G401 (cell line): Measurements from ENCODE around the gene RASL11A. TPM values are rescaled to one million over a fixed set of nuclear protein-coding genes. Genes with fewer than 3 reads are reported as not detected.
A peak's percentile ranks its signal among the peaks of the same experiment; 100 is the strongest.
"Not testable (repeated sequence)": the region's sequence is repeated elsewhere in the genome, so short reads cannot be mapped to it uniquely, and the experiment has no call there.

Experiments
- DNase-seq: peaks from one replicate; pipeline ENCODE4 v3.0.0-alpha.2; 2015; ENCODE audit warnings: low spot score
- in situ Hi-C: cut with HindIII; loops from 2 replicates; pipeline ENCODE4 v1.10.0; 2016; ENCODE audit warnings: low sequenced_read_pairs, mixed read lengths
- total RNA-seq: library from RNA; depleted of rRNA; stranded (reverse); fragments of >200 nt; shearing (Covaris generic); gene quantifications from 2 replicates; pipeline ENCODE4 v1.2.3, GENCODE V29; 2014

RASL11A gene
- total RNA-seq, 1 experiment from 2014 or later = 5.8 TPM

DNA sequence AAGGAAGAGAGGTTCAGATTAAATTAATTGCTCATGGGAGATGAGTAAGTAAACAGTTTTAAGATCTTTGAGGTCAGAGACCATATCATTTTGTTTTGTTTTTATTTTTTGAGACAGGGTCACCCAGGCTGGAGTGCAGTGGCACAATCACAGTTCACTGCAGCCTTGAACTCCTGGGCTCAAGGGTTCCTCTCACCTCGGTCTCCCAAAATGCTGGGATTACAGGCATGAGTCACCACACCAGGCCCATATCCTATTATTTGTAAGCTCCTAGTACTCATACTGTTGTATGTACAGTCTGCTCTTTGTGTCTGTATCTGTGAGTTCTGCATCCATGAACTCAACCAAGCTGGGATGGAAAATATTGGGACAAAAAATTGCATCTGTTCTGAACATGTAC is 6.0 kb upstream of the RASL11A start:
- in situ Hi-C loops = no loop called here

DNA sequence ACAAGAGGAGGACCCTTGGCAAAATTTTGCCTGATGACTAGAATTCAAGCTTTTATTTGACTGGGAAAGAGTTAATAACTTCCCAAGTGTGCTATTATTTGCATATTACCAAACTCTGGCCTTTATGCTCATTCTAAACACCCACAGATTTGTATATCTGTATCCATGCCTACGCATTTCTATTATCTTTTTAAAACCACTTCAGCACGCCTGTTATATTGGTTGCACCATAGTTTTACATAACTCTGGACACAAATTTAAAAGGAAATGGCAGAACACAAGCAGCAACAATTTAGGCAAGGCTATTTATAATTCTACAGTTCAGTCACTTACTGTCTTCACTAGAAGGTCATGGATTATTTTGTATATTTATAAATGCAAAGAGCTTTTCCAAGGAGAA is 3.7 kb upstream of the RASL11A start:
- in situ Hi-C loops = no loop called here
- DNase-seq = no peak

More for the DNA sequence above, 6.0 kb upstream of the RASL11A start:
- no peak for DNase-seq

DNA sequence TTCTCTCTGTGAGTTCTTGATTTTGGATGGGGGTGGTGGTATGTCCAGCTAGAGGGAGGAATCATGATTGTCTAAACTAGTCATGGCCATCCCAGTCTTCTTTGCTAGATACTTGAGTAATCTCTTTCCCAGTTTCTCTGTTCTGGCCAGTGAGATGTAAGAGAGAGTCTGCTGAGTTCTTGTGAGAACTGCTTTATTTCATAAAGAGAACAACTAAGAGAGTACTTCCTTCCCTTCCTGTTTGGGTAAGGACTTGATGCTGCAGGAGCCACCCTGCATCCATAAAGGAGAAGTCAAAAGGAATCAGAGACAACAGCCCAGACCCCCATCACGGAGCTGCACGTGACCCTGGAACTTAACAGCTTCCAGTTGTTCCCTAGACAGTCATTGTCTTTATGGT is 3.0 kb upstream of the RASL11A start:
- in situ Hi-C loops = no loop called here
- no peak for DNase-seq

DNA sequence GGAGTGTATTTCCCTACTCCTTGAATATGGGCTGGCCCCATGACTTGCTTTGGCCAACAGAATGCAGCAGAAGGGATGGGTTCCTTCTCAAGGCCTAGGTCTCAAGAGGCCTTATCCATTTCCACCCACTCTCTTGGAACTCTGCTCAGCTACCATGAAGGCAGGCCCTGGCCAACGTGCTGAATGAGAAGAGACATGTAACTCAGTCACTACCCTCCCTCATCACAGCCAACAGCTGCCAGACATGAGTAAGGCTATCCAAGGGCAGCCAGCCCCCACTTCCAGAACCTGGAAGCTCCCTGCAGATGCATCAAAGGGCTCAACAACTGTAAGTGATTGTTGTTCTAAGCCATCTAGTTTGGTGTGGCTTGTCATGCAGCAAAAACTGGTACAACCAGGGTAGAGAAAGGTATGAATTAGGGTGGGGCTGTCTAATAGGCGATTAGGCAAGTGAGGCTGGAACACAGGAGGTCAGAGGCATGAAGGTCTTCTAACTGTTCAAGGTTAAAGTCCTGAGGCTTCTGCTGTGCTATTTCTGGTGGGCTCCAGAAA is 1.4 kb upstream of the RASL11A start:
- in situ Hi-C loops = no loop called here
- no peak for DNase-seq

DNA sequence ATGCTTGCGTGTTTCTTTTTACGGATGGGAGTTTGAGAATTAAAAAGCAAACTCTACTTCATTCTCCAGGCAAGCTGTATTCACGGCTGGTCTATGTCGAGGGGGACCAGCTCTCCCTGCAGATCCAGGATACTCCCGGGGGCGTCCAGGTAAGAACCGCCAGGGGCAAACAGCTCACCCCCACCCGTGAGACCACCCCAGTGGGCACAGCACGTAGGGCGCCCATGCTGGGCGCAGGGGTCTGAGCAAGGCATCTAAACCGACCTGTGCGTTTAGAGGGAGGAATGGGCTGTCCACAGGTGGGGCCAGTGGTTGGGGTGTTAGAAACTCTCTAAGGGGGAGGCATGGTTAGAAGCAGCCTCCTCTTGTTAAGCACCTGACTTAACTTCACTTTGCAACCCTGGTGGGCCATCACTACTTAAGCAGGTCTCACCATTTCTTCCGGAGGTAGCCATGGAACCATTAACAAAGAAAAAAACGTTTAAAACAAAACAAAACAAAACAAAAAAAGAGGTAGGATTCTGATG is 1.0 kb downstream of the RASL11A start:
- in situ Hi-C loops = no loop called here

DNA sequence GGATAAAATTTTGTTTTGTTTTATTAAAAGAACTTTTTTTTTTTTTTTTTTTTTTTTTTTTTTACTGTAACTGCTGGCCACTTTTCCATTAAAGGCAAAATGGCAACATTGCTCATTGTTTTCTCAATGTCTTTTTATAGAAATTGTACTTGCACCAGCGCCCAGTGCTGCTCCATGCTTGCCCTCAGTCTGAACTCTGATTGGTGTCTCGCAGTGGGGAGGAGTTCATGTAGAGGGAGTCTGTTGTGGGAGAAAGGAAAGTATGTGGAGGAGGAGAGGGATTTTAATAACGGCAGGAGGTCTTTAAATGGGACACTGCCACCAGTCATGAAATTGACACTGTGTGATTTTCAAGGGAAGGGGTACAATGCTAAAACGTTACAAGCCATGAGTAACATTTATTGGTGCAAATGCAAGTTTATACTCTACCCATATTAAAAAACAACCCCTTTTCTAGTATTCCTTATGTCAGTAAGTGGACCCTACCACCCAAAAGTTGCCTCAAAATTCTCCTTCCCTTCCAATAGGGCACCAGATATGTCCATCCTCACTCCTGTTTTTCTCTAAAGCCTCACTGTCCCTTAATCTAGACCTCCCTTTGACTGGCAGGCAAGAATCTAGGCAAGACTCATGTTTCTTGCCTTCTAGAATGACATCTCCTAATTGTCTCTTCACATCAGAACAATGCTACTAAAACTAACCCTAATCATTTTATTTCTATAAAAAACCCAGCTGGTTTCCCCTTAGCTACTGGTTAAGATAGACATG is 3.2 kb downstream of the RASL11A start:
- in situ Hi-C loops = no loop called here
- no peak for DNase-seq

More for the DNA sequence above, 1.0 kb downstream of the RASL11A start:
- no peak for DNase-seq

DNA sequence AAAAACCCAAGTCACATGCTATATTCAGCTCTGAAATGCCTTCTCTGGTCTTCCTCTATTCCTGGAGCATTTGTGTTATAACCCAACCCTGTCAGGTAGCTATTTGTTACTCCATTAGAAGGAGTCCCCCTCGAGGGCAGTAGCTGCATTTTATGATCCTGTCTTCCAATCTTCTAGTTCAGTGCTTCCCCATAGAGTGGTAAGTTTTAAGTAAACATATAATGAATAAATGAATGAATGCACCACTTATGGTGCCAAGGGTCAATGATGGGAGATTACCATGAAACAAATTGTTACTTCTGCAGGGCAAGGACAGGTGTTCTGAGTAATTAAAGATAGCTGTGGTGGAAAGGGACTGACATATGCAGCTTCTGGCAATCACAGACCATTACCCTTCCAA is 4.0 kb downstream of the RASL11A start:
- DNase-seq = peak; percentile 61
- in situ Hi-C loops = no loop called here

DNA sequence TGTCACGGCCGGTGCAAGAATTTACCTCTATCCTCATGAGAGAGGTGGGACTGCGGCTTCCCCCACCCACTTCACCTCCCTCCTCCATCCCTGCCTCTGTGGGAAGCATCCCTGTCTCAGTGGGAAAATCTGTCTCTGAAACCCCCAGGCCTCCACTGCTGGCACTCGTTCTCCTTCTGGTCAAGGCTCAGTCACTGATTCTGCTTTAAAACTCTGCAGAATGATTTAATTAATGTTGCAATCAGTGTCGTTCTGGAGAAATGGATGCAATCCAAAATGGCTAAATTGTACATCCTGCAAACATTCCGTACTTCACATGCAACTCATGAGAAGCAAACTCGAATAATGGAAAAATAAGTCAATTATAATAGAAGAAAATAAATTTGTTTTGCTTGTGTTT is 5.6 kb downstream of the RASL11A start:
- in situ Hi-C loops = no loop called here
- DNase-seq = no peak

DNA sequence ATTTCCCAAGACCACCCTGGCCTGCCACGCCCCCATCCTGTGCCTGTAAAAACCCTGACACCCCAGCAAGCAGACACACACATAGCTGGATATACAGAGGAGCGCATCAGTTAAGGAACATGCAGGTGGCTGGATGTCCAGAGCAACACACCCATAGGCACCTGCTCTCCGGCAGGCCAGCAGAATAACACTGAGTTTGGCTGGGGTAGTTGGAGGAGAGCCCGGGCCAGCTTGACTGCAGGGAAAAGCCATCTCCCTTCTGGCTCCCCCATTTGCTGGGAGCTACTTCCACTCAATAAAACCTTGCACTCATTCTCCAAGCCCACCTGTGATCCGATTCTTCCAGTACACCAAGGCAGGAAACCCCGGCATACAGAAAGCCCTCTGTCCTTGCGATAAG is 8.9 kb downstream of the RASL11A start:
- in situ Hi-C loops = no loop called here
- peak; percentile 83 for DNase-seq

DNA sequence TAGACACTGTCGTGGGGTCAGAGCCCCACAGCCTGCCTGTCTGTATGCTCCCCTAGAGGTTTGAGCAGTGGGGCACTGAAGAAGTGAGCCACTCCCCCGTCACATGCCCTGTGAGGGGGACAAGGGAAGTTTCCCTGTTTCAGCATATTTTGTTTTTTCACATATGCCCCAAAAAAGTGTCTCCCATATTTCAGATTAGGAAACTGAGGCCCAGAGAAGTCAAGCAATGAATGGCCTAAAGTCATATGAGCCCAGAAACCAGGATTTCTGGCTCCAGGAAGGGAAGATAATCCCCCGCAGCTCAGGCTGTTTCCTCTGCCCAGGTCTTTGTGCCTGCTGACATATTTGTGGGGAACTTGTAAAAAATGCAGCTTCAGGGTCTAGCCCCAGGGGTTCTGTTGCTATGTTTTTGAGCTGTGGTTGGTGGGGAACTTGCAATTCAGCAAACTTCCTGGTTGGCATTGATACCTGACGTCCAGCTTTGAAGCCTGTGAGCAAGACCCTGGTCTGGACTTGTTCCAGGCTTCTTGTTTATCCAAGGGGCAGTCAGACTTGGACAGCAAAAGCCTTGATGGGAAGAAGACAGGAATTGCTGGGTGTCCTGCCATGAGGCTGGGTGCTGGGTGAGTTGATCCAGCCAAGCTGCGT is 9.5 kb downstream of the RASL11A start:
- in situ Hi-C loops = no loop called here
- no peak for DNase-seq

DNA sequence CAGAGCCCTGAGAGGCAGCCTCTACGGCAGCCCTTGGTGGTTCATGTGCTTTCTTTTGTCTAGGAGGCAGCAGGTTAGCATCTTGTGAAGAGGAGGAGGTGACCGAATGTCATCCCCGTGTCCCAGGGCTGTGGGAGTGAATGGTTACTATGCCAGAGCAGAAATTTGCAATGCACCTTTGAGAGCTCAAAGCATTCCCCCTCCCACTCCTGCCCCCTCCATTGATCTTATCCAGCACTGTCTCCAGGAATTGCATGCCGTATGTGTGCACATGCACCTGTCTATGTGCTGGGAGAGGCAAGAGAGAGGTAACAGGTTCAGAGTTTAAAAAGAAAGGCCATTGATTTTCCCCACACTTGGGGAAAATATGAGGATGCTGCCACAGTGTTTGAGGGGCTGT is 10.2 kb downstream of the RASL11A start:
- in situ Hi-C loops = no loop called here
- DNase-seq = no peak

DNA sequence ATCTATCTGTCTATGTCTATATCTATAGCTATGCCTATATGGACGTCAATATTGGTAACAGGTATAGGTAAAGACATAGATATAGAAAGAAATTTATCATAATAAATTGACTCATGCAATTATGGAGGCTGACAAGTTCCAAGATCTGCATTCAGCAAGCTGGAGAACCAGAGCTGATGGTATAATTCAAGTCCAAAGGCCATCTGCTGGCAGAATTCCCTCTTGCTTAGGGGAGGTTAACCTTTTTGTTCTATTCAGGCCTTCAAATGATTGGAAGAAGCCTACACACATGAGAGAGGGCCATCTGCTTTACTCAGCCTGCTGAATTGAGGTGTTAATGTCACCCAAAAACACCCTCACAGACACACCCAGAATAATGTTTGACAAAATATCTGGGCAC is 10.8 kb downstream of the RASL11A start:
- no peak for DNase-seq
- in situ Hi-C loops = no loop called here

DNA sequence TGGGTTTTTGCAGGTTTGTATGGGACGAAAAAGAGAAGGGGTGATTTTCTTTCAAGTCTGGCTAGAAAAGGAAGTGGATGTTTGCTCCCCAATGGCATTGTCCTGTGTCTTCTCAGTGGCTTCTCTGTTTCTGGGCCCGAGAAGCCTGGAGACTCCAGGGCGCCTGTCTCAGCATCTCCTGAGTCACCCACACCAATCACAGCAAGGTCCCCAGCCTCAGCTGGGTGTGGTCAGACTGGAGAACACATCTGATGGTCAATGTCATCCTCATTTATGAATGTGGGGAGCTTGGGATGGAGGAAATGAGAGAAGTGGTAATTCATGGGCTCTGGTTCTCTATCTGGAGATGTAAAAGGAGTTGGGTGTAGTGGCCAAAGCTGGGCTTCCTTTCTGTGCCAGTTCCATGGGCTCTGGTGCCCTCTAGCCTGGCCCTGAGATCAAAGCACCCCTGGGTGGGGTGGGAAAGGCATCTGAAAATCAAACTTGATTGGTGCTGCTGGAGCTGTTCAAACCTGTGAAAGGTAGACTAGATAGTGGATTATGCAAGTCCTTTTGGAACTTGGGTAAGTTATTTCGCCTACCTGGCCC is 13.4 kb downstream of the RASL11A start:
- in situ Hi-C loops = no loop called here
- no peak for DNase-seq

DNA sequence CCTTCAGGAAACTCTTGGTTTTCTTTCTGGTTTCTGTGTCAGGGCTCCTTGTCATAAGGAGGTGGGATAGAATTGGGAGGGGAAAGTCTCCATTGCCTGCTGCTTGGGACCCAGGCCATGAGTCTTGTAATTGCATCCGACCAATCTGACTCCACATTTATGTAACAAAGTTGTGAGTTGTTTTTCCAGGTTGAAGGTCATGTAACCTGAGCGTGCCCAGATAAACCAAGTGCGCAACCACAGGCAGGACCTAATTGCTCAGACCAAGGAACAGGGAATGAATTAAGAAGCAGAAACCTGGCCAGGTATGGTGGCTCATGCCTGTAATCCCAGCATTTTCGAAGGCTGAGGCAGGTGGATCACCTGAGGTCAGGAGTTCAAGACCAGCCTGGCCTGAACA is 17.8 kb downstream of the RASL11A start:
- in situ Hi-C loops = no loop called here
- no peak for DNase-seq

DNA sequence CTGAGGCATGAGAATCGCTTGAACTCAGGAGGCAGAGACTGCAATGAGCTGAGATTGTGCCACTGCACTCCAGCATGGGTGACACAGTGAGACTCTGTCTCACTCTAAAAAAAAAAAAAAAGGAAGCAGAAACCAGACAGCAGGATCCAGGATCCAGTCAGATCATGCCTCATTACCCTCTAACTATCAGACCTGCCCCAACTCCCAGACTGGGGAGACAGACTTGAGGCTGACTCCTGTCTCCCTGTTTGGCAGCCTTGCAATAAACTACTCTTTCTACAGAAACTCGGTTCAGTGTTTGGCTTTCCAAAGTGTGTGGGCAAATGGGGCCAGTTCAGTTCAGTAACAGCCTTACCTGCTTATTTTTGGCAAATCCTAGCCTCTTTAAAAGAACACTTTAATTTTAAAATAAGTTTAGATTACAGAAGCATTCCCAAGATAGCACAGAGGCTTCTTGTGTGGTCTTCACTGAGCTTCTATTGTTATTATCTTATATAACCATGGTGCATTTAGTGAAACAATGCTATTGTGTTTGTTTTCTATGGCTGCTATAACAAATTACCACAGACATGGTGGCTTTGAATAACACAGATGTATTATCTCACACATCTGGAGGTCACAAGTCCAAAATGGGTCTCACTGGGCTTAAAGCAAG is 18.5 kb downstream of the RASL11A start:
- in situ Hi-C loops = no loop called here
- DNase-seq = no peak

DNA sequence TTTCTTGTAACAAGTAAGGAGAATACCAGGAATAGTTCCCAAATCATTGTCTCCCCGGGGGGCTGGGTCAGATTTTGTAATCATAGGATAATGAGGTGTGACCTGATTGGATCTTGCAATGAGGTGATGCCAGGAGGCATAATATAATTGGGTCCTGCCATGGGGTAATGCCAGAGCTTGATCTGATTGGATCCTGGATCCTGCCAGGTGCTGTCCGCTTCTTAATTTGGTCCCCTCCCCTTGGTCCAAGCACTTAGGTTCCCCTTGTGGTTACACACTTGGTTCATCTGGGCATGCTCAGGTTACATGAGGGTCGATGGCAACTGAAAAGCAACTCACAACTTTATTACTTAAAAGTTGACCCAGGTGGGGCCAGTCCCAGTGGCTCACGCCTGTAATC is 20.1 kb downstream of the RASL11A start:
- no peak for DNase-seq
- in situ Hi-C loops = no loop called here

DNA sequence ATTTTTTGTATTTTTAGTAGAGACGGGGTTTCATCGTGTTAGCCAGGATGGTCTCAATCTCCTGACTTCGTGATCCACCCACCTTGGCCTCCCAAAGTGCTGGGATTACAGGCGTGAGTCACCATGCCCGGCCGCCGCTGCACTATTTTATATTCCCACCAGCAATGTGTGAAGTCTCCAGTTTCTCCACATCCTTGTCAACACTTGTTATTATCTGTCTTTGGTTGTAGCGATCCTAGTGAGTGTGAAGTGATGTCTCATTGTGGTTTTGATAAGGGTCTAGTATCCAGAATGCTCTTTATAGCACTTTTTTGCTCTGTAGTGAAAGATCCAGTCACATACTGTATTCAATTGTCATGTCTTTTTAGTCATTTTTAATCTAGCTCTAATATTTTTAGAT is 21.3 kb downstream of the RASL11A start:
- DNase-seq, in situ Hi-C loops: not testable (repeated sequence)

DNA sequence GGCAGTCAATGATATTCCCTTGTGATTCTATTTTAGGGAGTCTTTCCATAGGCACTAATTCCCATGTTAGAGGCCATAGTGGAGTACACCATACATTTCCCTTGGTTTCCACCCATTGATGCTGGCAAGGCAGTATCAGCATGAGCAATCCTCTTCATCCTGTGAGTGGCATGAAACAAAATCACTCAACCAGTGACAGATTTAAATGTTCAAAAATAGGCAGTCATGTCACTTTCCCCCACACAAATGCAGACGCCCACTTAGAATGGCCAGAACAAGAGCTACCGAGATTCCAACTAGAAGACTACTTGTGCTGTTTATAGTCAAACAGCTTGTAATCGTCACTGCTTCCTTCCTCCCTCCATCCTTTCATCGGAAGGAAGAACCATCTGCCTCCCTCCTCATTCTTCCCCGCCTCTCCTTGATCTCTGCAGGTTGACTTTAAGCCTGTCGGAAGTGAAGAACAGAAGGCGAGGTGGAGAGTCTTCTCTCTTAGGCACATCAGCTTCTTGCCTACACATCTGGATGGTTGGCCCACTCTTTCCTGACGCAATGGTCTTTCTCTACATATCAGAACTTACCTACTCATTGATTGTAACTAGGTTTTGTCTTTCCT is 22.6 kb downstream of the RASL11A start:
- DNase-seq = no peak
- in situ Hi-C loops = no loop called here

DNA sequence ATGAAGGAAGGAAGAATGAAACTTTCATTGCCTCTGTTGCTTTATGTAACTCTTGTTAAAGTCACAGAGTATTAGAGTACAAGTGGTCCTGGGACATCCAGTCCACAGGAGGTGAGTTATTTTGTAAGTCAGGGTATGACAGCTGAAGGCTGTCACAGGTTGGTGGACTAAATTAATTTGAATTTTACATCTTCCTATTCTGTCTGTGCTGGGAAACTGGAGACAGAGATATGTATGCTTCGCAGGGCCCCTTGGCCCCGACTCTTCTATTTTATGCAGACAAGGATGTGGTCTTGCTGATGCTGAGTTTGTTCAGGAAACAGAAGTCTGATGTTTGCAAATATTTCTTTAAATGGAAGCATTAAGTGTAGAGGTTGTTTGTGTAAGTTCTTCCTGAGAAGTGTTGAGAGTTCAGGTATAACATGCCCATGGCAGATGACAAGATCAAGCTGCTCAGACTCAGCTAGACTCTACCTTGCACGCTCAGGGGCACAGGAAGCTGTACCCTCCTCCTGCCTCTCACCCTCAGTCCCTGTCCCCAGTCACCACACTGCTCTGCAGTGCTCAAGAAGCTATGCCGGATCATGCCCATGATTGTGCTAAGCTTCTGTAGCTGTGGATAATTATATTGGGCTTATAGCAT is 23.4 kb downstream of the RASL11A start:
- in situ Hi-C loops = no loop called here
- no peak for DNase-seq
